K562 (cell line): ENCODE data around the gene CIAPIN1. TPM values are rescaled to one million over a fixed set of nuclear protein-coding genes. Genes with fewer than 3 reads are reported as not detected.

Experiments
- ATAC-seq: fragments of 200-7000 bp; cut with Tn5 transposase; 3 replicates; pipeline ENCODE4 v1.9.1; 2020; ENCODE audit warnings: moderate library complexity
- BruUV-seq: library from RNA; stranded (reverse); fragments of 400-500 nt; replicated peaks from 2 replicates; lab custom pipeline; 2021; lab: Mats Ljungman, UMichigan
- CTCF ChIA-PET: fragments of 300-600 bp; formaldehyde crosslinking; extraction: SDS; loops from one replicate; lab custom pipeline; 2021; ENCODE audit warnings: low intra/inter-chr PET ratio; lab: Yijun Ruan, JAX
- POLR2A ChIA-PET: fragments of 300-600, 350-650 bp; sonication (Branson Sonifier 250); formaldehyde crosslinking; extraction: SDS; loops from one replicate; lab custom pipeline; 2021; ENCODE audit warnings: antibody characterized with exemption, inconsistent platforms; lab: Yijun Ruan, JAX
- DNase-seq, 4 experiments: peaks; one replicate each; pipeline versions ENCODE4 v3.0.0 to v3.0.0-alpha.2; 2011 to 2018; ENCODE audit warnings: low spot score in 3 of 4, mixed read lengths in 3 of 4; ENCODE audit errors: extremely low read depth in 1 of 4
- FAIRE-seq: peaks from 2 replicates; lab custom pipeline; 2011; peaks lifted over from hg19 to GRCh38; lab: Jason Lieb, UNC
- H2AFZ ChIP-seq: 2 replicates; pipeline ENCODE4 v1.6.0; 2011; ENCODE audit warnings: low read depth, low read length, control low read depth, inconsistent platforms
- H3K27ac ChIP-seq: fragments of 200-600 bp; 3 replicates; pipeline ENCODE4 v1.8.0; 2011; ENCODE audit warnings: low read depth, mild to moderate bottlenecking, control low read depth, inconsistent platforms, low read length, moderate library complexity, mixed read lengths; ENCODE audit errors: extremely low read depth
- H3K27me3 ChIP-seq, 2 experiments: fragments of 300-600 bp in 1 of 2; 2 replicates in 1 of 2; 3 replicates in 1 of 2; pipeline versions ENCODE4 v1.6.0 to v1.8.0; 2011; ENCODE audit warnings: inconsistent platforms in 2 of 2, low read length in 2 of 2, mild to moderate bottlenecking in 1 of 2, mixed read lengths in 1 of 2, moderate library complexity in 1 of 2; ENCODE audit not compliant: control insufficient read depth in 2 of 2, insufficient read depth in 2 of 2
- H3K36me3 ChIP-seq: fragments of 300-600 bp; 3 replicates; pipeline ENCODE4 v1.8.0; 2011; ENCODE audit warnings: mild to moderate bottlenecking, low read length, inconsistent platforms; ENCODE audit not compliant: control insufficient read depth, insufficient read depth
- H3K4me1 ChIP-seq, 2 experiments: fragments of 200-600 bp in 1 of 2; replicated peaks in 1 of 2; 2 replicates in 1 of 2; 3 replicates in 1 of 2; pipeline versions ENCODE4 v1.5.1 to v1.8.0; 2011; ENCODE audit warnings: inconsistent platforms in 2 of 2, low read length in 2 of 2, mild to moderate bottlenecking in 1 of 2, mixed read lengths in 1 of 2, moderate library complexity in 1 of 2; ENCODE audit not compliant: control insufficient read depth in 2 of 2, insufficient read depth in 2 of 2
- H3K4me2 ChIP-seq: 2 replicates; pipeline ENCODE4 v1.6.1; 2011; ENCODE audit warnings: low read length, control low read depth, inconsistent platforms, mixed read lengths; ENCODE audit not compliant: insufficient read depth
- H3K4me3 ChIP-seq: fragments of 200-600 bp; sonication (generic), shearing (Covaris generic); 2 replicates; pipeline ENCODE4 v1.5.1; 2016; ENCODE audit warnings: control low read depth, inconsistent platforms
- H3K79me2 ChIP-seq: fragments of 200-600 bp; 3 replicates; pipeline ENCODE4 v1.8.0; 2011; ENCODE audit warnings: low read length, inconsistent platforms; ENCODE audit not compliant: control insufficient read depth, insufficient read depth
- H3K9ac ChIP-seq, 2 experiments: 2 replicates each; pipeline versions ENCODE4 v1.6.0 to v1.6.1; 2011; ENCODE audit warnings: low read depth in 2 of 2, low read length in 2 of 2, control low read depth in 1 of 2, inconsistent platforms in 1 of 2, mild to moderate bottlenecking in 1 of 2, mixed read lengths in 1 of 2; ENCODE audit not compliant: insufficient read depth in 1 of 2
- H3K9me1 ChIP-seq: one replicate; pipeline ENCODE4 v1.6.0; 2011; ENCODE audit warnings: inconsistent platforms, mild to moderate bottlenecking, low read length, moderate library complexity; ENCODE audit not compliant: control insufficient read depth, insufficient read depth
- H3K9me3 ChIP-seq: replicated peaks from 2 replicates; pipeline ENCODE4 v1.5.1; 2011; ENCODE audit warnings: low read depth, low read length, inconsistent platforms; ENCODE audit not compliant: control insufficient read depth, insufficient read depth
- H4K20me1 ChIP-seq: replicated peaks from 2 replicates; pipeline ENCODE4 v1.6.1; 2011; ENCODE audit warnings: low read length, inconsistent platforms, mixed read lengths; ENCODE audit not compliant: control insufficient read depth, insufficient read depth
- BMI1 ChIP-seq: fragments of 150-350 bp; IDR thresholded peaks from 2 replicates; pipeline ENCODE4 v1.6.1; 2014; ENCODE audit warnings: low read length
- GTF2A2 ChIP-seq: IDR thresholded peaks from 2 replicates; pipeline ENCODE4 v1.6.1; 2016; ENCODE audit warnings: mild to moderate bottlenecking, missing genetic modification characterization, missing compliant biosample characterization
- KAT7 ChIP-seq: sonication (generic); formaldehyde crosslinking; IDR thresholded peaks from 2 replicates; pipeline ENCODE4 v1.8.0; 2022; ENCODE audit warnings: missing genetic modification reagents, mild to moderate bottlenecking, borderline replicate concordance
- KLF6 ChIP-seq: fragments of 250-450 bp; sonication (Bioruptor Pico); IDR thresholded peaks from 2 replicates; pipeline ENCODE4 v1.4.0; 2020; ENCODE audit warnings: mild to moderate bottlenecking, moderate library complexity, borderline replicate concordance
- L3MBTL2 ChIP-seq: fragments of 450-650 bp; IDR thresholded peaks from 2 replicates; pipeline ENCODE4 v1.6.1; 2016; ENCODE audit warnings: mild to moderate bottlenecking, moderate library complexity
- MCM2 ChIP-seq: fragments of 450-650 bp; IDR thresholded peaks from 2 replicates; pipeline ENCODE4 v1.6.1; 2017; ENCODE audit warnings: low read depth, mild to moderate bottlenecking
- MYNN ChIP-seq, 2 experiments: sonication (generic); formaldehyde crosslinking in 1 of 2; IDR thresholded peaks; 2 replicates each; pipeline versions ENCODE4 v1.5.0 to v1.6.1; 2016 to 2020; ENCODE audit warnings: antibody characterized with exemption in 1 of 2, missing genetic modification reagents in 1 of 2
- TAF15 ChIP-seq: fragments of 200-400 bp; formaldehyde crosslinking; IDR thresholded peaks from 2 replicates; pipeline ENCODE4 v1.6.1; 2017; ENCODE audit warnings: mild to moderate bottlenecking, low read depth, low read length, moderate library complexity
- ZNF140 ChIP-seq: fragments of 250-450 bp; sonication (Bioruptor Pico); IDR thresholded peaks from 2 replicates; pipeline ENCODE4 v1.8.0; 2021; ENCODE audit warnings: moderate library complexity, mild to moderate bottlenecking, inconsistent platforms
- ZNF184 ChIP-seq: sonication (generic); formaldehyde crosslinking; IDR thresholded peaks from 2 replicates; pipeline ENCODE4 v1.5.0; 2020; ENCODE audit warnings: missing genetic modification reagents
- ZNF431 ChIP-seq: sonication (generic); formaldehyde crosslinking; IDR thresholded peaks from 2 replicates; pipeline ENCODE4 v1.8.0; 2022; ENCODE audit warnings: mild to moderate bottlenecking, missing genetic modification reagents
- ZNF696 ChIP-seq: fragments of 250-450 bp; sonication (Bioruptor Pico); conservative IDR thresholded peaks from 2 replicates; pipeline ENCODE4 v1.4.0; 2020; ENCODE audit warnings: mild to moderate bottlenecking, moderate library complexity
- WGBS: fragments of 100-300 bp; shearing (Covaris generic); methylation state at CpG from one replicate; pipeline ENCODE4 v1.1.6; 2016; ENCODE audit warnings: low coverage, mixed read lengths; ENCODE audit not compliant: insufficient coverage; ENCODE audit errors: missing lambda C conversion rate; 5-methylcytosine and 5-hydroxymethylcytosine counted together
- in situ Hi-C: fragments of 300-500 bp; cut with MboI; formaldehyde crosslinking; loops from 4 replicates; pipeline ENCODE4 v1.15.0; 2018; ENCODE audit warnings: inconsistent platforms, mixed read lengths
- intact Hi-C: fragments of 100-400 bp; cut with micrococcal nuclease; formaldehyde crosslinking; loops from 2 replicates; pipeline ENCODE4 v1.14.2; 2022
- polyA plus RNA-seq, 8 experiments: library from polyadenylated mRNA; depleted of rRNA in 4 of 8; stranded (reverse) in 5 of 8; unstranded in 3 of 8; fragments of >200 nt; fragmentation: Nextera tagmentation in 2 of 8; fragmentation: Illumina TruSeq in 1 of 8; extraction: Ambion mirVana in 2 of 8; extraction: Trizol in 1 of 8; gene quantifications; 2 replicates each; pipeline versions ENCODE4 v1.2.1 to v1.2.3, GENCODE V29; 2011 to 2014; ENCODE audit warnings: inconsistent platforms in 1 of 8, missing spikeins in 1 of 8
- total RNA-seq, 7 experiments: library from RNA; depleted of rRNA in 6 of 7; stranded (reverse); fragments of >200 nt in 6 of 7; fragmentation: Illumina TruSeq in 2 of 7; extraction: Trizol in 2 of 7; gene quantifications; 2 replicates each; pipeline versions ENCODE4 v1.2.1 to v1.2.3, GENCODE V29; 2011 to 2021; ENCODE audit warnings: low replicate concordance in 1 of 7
- TF ChIP-seq, protein P1 (sequence below): fragments of 450-650 bp; formaldehyde crosslinking; IDR thresholded peaks from 2 replicates; pipeline ENCODE4 v1.4.0; 2022; ENCODE audit warnings: missing genetic modification characterization
- TF ChIP-seq, protein P2 (sequence below): fragments of 450-650 bp; IDR thresholded peaks from 2 replicates; pipeline ENCODE4 v1.7.0; 2016; ENCODE audit warnings: borderline replicate concordance

The CIAPIN1 gene
- total and polyA plus RNA-seq, 9 of the 15 experiments (the other 6 are each of a cell fraction or from before 2014, with no cell fraction given) = 71.8 to 263 (median 95.7) TPM

DNA sequence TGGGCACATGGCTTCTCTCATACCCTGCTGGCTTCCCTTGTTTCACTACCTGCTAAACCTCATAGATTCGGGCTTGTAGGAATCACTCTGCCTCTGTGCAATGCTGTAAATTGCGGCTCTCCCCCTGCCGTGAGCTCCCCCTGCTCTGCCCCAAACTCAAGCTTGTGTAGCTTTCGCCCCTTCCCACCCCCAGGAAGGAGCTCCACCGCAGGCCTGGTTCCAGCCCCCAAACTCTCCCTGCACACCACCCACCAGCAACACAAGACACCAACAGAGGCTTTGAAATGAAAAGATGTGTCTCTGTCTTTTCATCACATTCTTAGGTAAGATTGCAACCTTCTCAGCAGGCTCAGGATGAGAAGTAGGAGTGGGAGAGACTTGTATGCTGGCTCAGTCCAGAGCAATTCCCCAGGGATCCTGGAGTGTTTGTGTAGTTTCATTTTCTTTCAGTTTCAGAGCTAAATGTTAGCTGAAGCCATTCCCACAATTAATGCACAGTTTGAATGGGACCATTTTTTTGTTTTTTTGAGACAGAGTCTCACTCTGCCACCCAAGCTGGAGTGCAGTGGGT is 60.7 kb downstream of the CIAPIN1 start:
- intact Hi-C loops = no loop called here
- TF ChIP-seq, protein P1, sequence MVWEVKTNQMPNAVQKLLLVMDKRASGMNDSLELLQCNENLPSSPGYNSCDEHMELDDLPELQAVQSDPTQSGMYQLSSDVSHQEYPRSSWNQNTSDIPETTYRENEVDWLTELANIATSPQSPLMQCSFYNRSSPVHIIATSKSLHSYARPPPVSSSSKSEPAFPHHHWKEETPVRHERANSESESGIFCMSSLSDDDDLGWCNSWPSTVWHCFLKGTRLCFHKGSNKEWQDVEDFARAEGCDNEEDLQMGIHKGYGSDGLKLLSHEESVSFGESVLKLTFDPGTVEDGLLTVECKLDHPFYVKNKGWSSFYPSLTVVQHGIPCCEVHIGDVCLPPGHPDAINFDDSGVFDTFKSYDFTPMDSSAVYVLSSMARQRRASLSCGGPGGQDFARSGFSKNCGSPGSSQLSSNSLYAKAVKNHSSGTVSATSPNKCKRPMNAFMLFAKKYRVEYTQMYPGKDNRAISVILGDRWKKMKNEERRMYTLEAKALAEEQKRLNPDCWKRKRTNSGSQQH (CRISPR knock-in tag) = no peak
- TF ChIP-seq TAF15 = no peak
- TF ChIP-seq KAT7 (CRISPR knock-in tag) = no peak
- no peak for TF ChIP-seq MCM2
- no peak for TF ChIP-seq ZNF140 (CRISPR knock-in tag)
- no peak for TF ChIP-seq ZNF696
- no peak for TF ChIP-seq L3MBTL2
- no peak for TF ChIP-seq ZNF431 (CRISPR knock-in tag)
- no peak for TF ChIP-seq MYNN (IDR thresholded peaks at IDR 0.05)
- no peak for TF ChIP-seq MYNN (CRISPR knock-in tag; IDR thresholded peaks at IDR 0.05)
- TF ChIP-seq, protein P2, sequence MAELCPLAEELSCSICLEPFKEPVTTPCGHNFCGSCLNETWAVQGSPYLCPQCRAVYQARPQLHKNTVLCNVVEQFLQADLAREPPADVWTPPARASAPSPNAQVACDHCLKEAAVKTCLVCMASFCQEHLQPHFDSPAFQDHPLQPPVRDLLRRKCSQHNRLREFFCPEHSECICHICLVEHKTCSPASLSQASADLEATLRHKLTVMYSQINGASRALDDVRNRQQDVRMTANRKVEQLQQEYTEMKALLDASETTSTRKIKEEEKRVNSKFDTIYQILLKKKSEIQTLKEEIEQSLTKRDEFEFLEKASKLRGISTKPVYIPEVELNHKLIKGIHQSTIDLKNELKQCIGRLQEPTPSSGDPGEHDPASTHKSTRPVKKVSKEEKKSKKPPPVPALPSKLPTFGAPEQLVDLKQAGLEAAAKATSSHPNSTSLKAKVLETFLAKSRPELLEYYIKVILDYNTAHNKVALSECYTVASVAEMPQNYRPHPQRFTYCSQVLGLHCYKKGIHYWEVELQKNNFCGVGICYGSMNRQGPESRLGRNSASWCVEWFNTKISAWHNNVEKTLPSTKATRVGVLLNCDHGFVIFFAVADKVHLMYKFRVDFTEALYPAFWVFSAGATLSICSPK = no peak
- TF ChIP-seq BMI1 = no peak
- TF ChIP-seq KLF6 (CRISPR knock-in tag) = no peak
- no peak for TF ChIP-seq ZNF184 (CRISPR knock-in tag)
- no peak for TF ChIP-seq GTF2A2

More for the DNA sequence above, 60.7 kb downstream of the CIAPIN1 start:
- no peak overlapping the region for H3K4me2 ChIP-seq
- H3K36me3 ChIP-seq = no peaks in the 10 kb centered on the region
- no peak overlapping the region for H2AFZ ChIP-seq
- ChIA-PET CTCF (no interaction called here), POLR2A (interaction anchor here (1.1 kb wide), 1 partner anchor 17 kb away, joined by 4 read pairs; no protein-coding TSS in a partner anchor)
- WGBS = 0% methylated on average over 4 of the region's 5 CpGs
- H4K20me1 ChIP-seq = no peaks in the 10 kb centered on the region
- no peak for ATAC-seq
- H3K79me2 ChIP-seq = no peaks in the 10 kb centered on the region
- H3K4me1 ChIP-seq = peaks cover 0 to 10% of the 10 kb centered on the region in 2 experiments; a peak in 2 of 5 replicates
- no peak overlapping the region for H3K27ac ChIP-seq
- no peak overlapping the region for H3K9ac ChIP-seq
- in situ Hi-C loops = no loop called here
- no peak for DNase-seq
- no peaks in the 10 kb centered on the region for H3K9me1 ChIP-seq
- peaks cover 26 to 59% of the 10 kb centered on the region in 2 experiments; a peak in 4 of 5 replicates for H3K27me3 ChIP-seq
- FAIRE-seq = no peak
- no TSS peak for BruUV-seq
- no peaks in the 10 kb centered on the region for H3K9me3 ChIP-seq
- H3K4me3 ChIP-seq = no peak overlapping the region
